K562 (cell line): Measurements from ENCODE around the gene CHST2. TPM values are rescaled to one million over a fixed set of nuclear protein-coding genes. Genes with fewer than 3 reads are reported as not detected.

Source experiments
- ATAC-seq: fragments of 200-7000 bp; cut with Tn5 transposase; 3 replicates; pipeline ENCODE4 v1.9.1; 2020; ENCODE audit warnings: moderate library complexity
- BruUV-seq: library from RNA; stranded (reverse); fragments of 400-500 nt; replicated peaks from 2 replicates; lab custom pipeline; 2021; lab: Mats Ljungman, UMichigan
- CTCF ChIA-PET: fragments of 300-600 bp; formaldehyde crosslinking; extraction: SDS; loops from one replicate; lab custom pipeline; 2021; ENCODE audit warnings: low intra/inter-chr PET ratio; lab: Yijun Ruan, JAX
- POLR2A ChIA-PET: fragments of 300-600, 350-650 bp; sonication (Branson Sonifier 250); formaldehyde crosslinking; extraction: SDS; loops from one replicate; lab custom pipeline; 2021; ENCODE audit warnings: antibody characterized with exemption, inconsistent platforms; lab: Yijun Ruan, JAX
- DNase-seq, 4 experiments: peaks; one replicate each; pipeline versions ENCODE4 v3.0.0 to v3.0.0-alpha.2; 2011 to 2018; ENCODE audit warnings: low spot score in 3 of 4, mixed read lengths in 3 of 4; ENCODE audit errors: extremely low read depth in 1 of 4
- FAIRE-seq: peaks from 2 replicates; lab custom pipeline; 2011; peaks lifted over from hg19 to GRCh38; lab: Jason Lieb, UNC
- H2AFZ ChIP-seq: 2 replicates; pipeline ENCODE4 v1.6.0; 2011; ENCODE audit warnings: low read depth, low read length, control low read depth, inconsistent platforms
- H3K27ac ChIP-seq: fragments of 200-600 bp; 3 replicates; pipeline ENCODE4 v1.8.0; 2011; ENCODE audit warnings: low read depth, mild to moderate bottlenecking, control low read depth, inconsistent platforms, low read length, moderate library complexity, mixed read lengths; ENCODE audit errors: extremely low read depth
- H3K27me3 ChIP-seq, 2 experiments: fragments of 300-600 bp in 1 of 2; 2 replicates in 1 of 2; 3 replicates in 1 of 2; pipeline versions ENCODE4 v1.6.0 to v1.8.0; 2011; ENCODE audit warnings: inconsistent platforms in 2 of 2, low read length in 2 of 2, mild to moderate bottlenecking in 1 of 2, mixed read lengths in 1 of 2, moderate library complexity in 1 of 2; ENCODE audit not compliant: control insufficient read depth in 2 of 2, insufficient read depth in 2 of 2
- H3K36me3 ChIP-seq: fragments of 300-600 bp; 3 replicates; pipeline ENCODE4 v1.8.0; 2011; ENCODE audit warnings: mild to moderate bottlenecking, low read length, inconsistent platforms; ENCODE audit not compliant: control insufficient read depth, insufficient read depth
- H3K4me1 ChIP-seq, 2 experiments: fragments of 200-600 bp in 1 of 2; replicated peaks in 1 of 2; 2 replicates in 1 of 2; 3 replicates in 1 of 2; pipeline versions ENCODE4 v1.5.1 to v1.8.0; 2011; ENCODE audit warnings: inconsistent platforms in 2 of 2, low read length in 2 of 2, mild to moderate bottlenecking in 1 of 2, mixed read lengths in 1 of 2, moderate library complexity in 1 of 2; ENCODE audit not compliant: control insufficient read depth in 2 of 2, insufficient read depth in 2 of 2
- H3K4me2 ChIP-seq: 2 replicates; pipeline ENCODE4 v1.6.1; 2011; ENCODE audit warnings: low read length, control low read depth, inconsistent platforms, mixed read lengths; ENCODE audit not compliant: insufficient read depth
- H3K4me3 ChIP-seq: fragments of 200-600 bp; sonication (generic), shearing (Covaris generic); 2 replicates; pipeline ENCODE4 v1.5.1; 2016; ENCODE audit warnings: control low read depth, inconsistent platforms
- H3K79me2 ChIP-seq: fragments of 200-600 bp; 3 replicates; pipeline ENCODE4 v1.8.0; 2011; ENCODE audit warnings: low read length, inconsistent platforms; ENCODE audit not compliant: control insufficient read depth, insufficient read depth
- H3K9ac ChIP-seq, 2 experiments: 2 replicates each; pipeline versions ENCODE4 v1.6.0 to v1.6.1; 2011; ENCODE audit warnings: low read depth in 2 of 2, low read length in 2 of 2, control low read depth in 1 of 2, inconsistent platforms in 1 of 2, mild to moderate bottlenecking in 1 of 2, mixed read lengths in 1 of 2; ENCODE audit not compliant: insufficient read depth in 1 of 2
- H3K9me1 ChIP-seq: one replicate; pipeline ENCODE4 v1.6.0; 2011; ENCODE audit warnings: inconsistent platforms, mild to moderate bottlenecking, low read length, moderate library complexity; ENCODE audit not compliant: control insufficient read depth, insufficient read depth
- H3K9me3 ChIP-seq: replicated peaks from 2 replicates; pipeline ENCODE4 v1.5.1; 2011; ENCODE audit warnings: low read depth, low read length, inconsistent platforms; ENCODE audit not compliant: control insufficient read depth, insufficient read depth
- H4K20me1 ChIP-seq: replicated peaks from 2 replicates; pipeline ENCODE4 v1.6.1; 2011; ENCODE audit warnings: low read length, inconsistent platforms, mixed read lengths; ENCODE audit not compliant: control insufficient read depth, insufficient read depth
- BDP1 ChIP-seq: IDR thresholded peaks from 3 replicates; pipeline ENCODE4 v1.6.1; 2011; ENCODE audit not compliant: insufficient read length, insufficient read depth
- CBFA2T3 ChIP-seq: fragments of 450-650 bp; IDR thresholded peaks from 2 replicates; pipeline ENCODE4 v1.6.1; 2017
- RFX1 ChIP-seq: fragments of 450-650 bp; IDR thresholded peaks from 2 replicates; pipeline ENCODE4 v1.6.1; 2016; ENCODE audit warnings: mild to moderate bottlenecking, moderate library complexity
- SIN3B ChIP-seq: fragments of 450-650 bp; IDR thresholded peaks from 2 replicates; pipeline ENCODE4 v1.6.1; 2017; ENCODE audit warnings: low read depth, mild to moderate bottlenecking, moderate library complexity
- SRF ChIP-seq, 2 experiments: fragments of 250-450, 450-650 bp in 1 of 2; sonication (Bioruptor Pico) in 1 of 2; sonication (generic) in 1 of 2; formaldehyde crosslinking; IDR thresholded peaks; 2 replicates each; pipeline versions ENCODE4 v1.5.0 to v1.5.1; 2020 to 2022; ENCODE audit warnings: mild to moderate bottlenecking in 1 of 2, missing genetic modification reagents in 1 of 2
- TAL1 ChIP-seq: fragments of 450-650 bp; IDR thresholded peaks from 2 replicates; pipeline ENCODE4 v1.6.1; 2016; ENCODE audit warnings: mild to moderate bottlenecking
- TEAD4 ChIP-seq, 2 experiments: sonication (generic) in 1 of 2; formaldehyde crosslinking in 1 of 2; IDR thresholded peaks; 2 replicates each; pipeline versions ENCODE4 v1.6.1 to v1.8.0; 2012 to 2022; ENCODE audit warnings: borderline replicate concordance in 1 of 2, inconsistent platforms in 1 of 2, low read length in 1 of 2, mild to moderate bottlenecking in 1 of 2, missing genetic modification reagents in 1 of 2
- ZBTB12 ChIP-seq: fragments of 250-450 bp; sonication (Bioruptor Pico); IDR thresholded peaks from 2 replicates; pipeline ENCODE4 v1.4.0; 2020
- ZNF140 ChIP-seq: fragments of 250-450 bp; sonication (Bioruptor Pico); IDR thresholded peaks from 2 replicates; pipeline ENCODE4 v1.8.0; 2021; ENCODE audit warnings: moderate library complexity, mild to moderate bottlenecking, inconsistent platforms
- ZNF79 ChIP-seq: fragments of 250-450 bp; sonication (Bioruptor Pico); IDR thresholded peaks from 2 replicates; pipeline ENCODE4 v1.4.0; 2020; ENCODE audit warnings: low read depth, mild to moderate bottlenecking, moderate library complexity
- WGBS: fragments of 100-300 bp; shearing (Covaris generic); methylation state at CpG from one replicate; pipeline ENCODE4 v1.1.6; 2016; ENCODE audit warnings: low coverage, mixed read lengths; ENCODE audit not compliant: insufficient coverage; ENCODE audit errors: missing lambda C conversion rate; 5-methylcytosine and 5-hydroxymethylcytosine counted together
- in situ Hi-C: fragments of 300-500 bp; cut with MboI; formaldehyde crosslinking; loops from 4 replicates; pipeline ENCODE4 v1.15.0; 2018; ENCODE audit warnings: inconsistent platforms, mixed read lengths
- intact Hi-C: fragments of 100-400 bp; cut with micrococcal nuclease; formaldehyde crosslinking; loops from 2 replicates; pipeline ENCODE4 v1.14.2; 2022
- polyA plus RNA-seq, 8 experiments: library from polyadenylated mRNA; depleted of rRNA in 4 of 8; stranded (reverse) in 5 of 8; unstranded in 3 of 8; fragments of >200 nt; fragmentation: Nextera tagmentation in 2 of 8; fragmentation: Illumina TruSeq in 1 of 8; extraction: Ambion mirVana in 2 of 8; extraction: Trizol in 1 of 8; gene quantifications; 2 replicates each; pipeline versions ENCODE4 v1.2.1 to v1.2.3, GENCODE V29; 2011 to 2014; ENCODE audit warnings: inconsistent platforms in 1 of 8, missing spikeins in 1 of 8
- total RNA-seq, 7 experiments: library from RNA; depleted of rRNA in 6 of 7; stranded (reverse); fragments of >200 nt in 6 of 7; fragmentation: Illumina TruSeq in 2 of 7; extraction: Trizol in 2 of 7; gene quantifications; 2 replicates each; pipeline versions ENCODE4 v1.2.1 to v1.2.3, GENCODE V29; 2011 to 2021; ENCODE audit warnings: low replicate concordance in 1 of 7
- TF ChIP-seq, protein P1 (sequence below), 3 experiments: IDR thresholded peaks in 2 of 3; conservative IDR thresholded peaks in 1 of 3; 2 replicates each; pipeline ENCODE4 v1.5.1; 2011 to 2012; ENCODE audit warnings: low read length in 3 of 3, mild to moderate bottlenecking in 3 of 3, control low read depth in 2 of 3, improper control_type of control experiment in 1 of 3, inconsistent platforms in 1 of 3, low read depth in 1 of 3, mixed read lengths in 1 of 3, moderate library complexity in 1 of 3; ENCODE audit not compliant: insufficient read depth in 2 of 3

CHST2 gene
- total and polyA plus RNA-seq, 9 of the 15 experiments (the other 6 are each of a cell fraction or from before 2014, with no cell fraction given): 3.4 to 60.3 (median 13.9) TPM

DNA sequence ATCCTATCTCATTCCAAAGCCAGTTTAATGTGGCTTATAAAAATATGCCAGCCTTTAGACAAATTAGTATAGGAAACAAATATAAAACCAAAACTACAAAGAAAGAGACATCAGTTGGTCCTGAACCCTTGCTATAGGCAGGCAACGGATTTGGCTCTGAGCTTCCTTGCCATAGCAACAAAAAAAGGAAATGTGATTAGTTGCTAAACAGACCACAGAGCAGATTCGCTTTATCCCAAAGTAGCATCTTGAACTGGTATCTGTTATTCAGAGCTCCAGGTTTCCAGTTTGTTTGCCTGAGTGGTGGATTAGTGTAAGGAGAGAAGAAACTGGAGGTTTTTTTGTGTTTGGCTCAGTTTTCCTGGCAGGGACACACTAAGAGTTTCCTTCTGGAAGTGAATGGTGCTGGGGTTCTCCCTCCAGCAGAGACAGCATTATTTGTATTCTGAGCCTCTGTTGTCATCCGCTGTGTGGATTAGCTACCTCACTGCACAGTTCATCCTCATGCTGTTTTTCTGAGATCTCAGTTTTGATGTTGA, 44.1 kb downstream of the CHST2 start:
- WGBS: 58% methylated on average over 3 of the region's 3 CpGs
- Histone ChIP-seq H3K79me2 (no peaks in the 10 kb centered on the region), H3K4me2 (no peak overlapping the region), H3K27me3 (no peaks in the 10 kb centered on the region), H3K9me3 (no peaks in the 10 kb centered on the region), H3K36me3 (no peaks in the 10 kb centered on the region), H2AFZ (peak overlapping the region; percentile 17; the same call in 1 of the 2 replicates), H3K9me1 (no peaks in the 10 kb centered on the region), H3K27ac (no peak overlapping the region), H3K4me3 (no peak overlapping the region), H3K4me1 (peaks cover 1 to 28% of the 10 kb centered on the region in 2 experiments; a peak in 4 of 5 replicates), H3K9ac (no peak overlapping the region), H4K20me1 (no peaks in the 10 kb centered on the region)
- no peak for TF ChIP-seq BDP1
- TF ChIP-seq, protein P1, sequence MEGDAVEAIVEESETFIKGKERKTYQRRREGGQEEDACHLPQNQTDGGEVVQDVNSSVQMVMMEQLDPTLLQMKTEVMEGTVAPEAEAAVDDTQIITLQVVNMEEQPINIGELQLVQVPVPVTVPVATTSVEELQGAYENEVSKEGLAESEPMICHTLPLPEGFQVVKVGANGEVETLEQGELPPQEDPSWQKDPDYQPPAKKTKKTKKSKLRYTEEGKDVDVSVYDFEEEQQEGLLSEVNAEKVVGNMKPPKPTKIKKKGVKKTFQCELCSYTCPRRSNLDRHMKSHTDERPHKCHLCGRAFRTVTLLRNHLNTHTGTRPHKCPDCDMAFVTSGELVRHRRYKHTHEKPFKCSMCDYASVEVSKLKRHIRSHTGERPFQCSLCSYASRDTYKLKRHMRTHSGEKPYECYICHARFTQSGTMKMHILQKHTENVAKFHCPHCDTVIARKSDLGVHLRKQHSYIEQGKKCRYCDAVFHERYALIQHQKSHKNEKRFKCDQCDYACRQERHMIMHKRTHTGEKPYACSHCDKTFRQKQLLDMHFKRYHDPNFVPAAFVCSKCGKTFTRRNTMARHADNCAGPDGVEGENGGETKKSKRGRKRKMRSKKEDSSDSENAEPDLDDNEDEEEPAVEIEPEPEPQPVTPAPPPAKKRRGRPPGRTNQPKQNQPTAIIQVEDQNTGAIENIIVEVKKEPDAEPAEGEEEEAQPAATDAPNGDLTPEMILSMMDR (IDR thresholded peaks at IDR 0.05 in 2 of 3, conservative IDR thresholded peaks at IDR 0.05 in 1 of 3; ENCODE audit: insufficient read depth in 2 of 3, low read depth in 1 of 3, low read length in 3 of 3): no peak
- no peak for TF ChIP-seq SIN3B
- no peak for TF ChIP-seq ZBTB12 (CRISPR knock-in tag)
- TF ChIP-seq ZNF79 (CRISPR knock-in tag): no peak
- peak; percentile 45; the same call in 1 of the 2 replicates for TF ChIP-seq TEAD4 (IDR thresholded peaks at IDR 0.05; ENCODE audit: low read length)
- TF ChIP-seq TEAD4 (CRISPR knock-in tag; IDR thresholded peaks at IDR 0.05; ENCODE audit: borderline replicate concordance): no peak
- TF ChIP-seq TAL1: 0 out of 2 replicates have a peak, but pooled peaks have one; percentile 16
- TF ChIP-seq RFX1: peak; percentile 59
- TF ChIP-seq SRF (CRISPR knock-in tag; IDR thresholded peaks at IDR 0.05): no peak
- peak; percentile 21; the same call in 1 of the 2 replicates for TF ChIP-seq CBFA2T3
- TF ChIP-seq ZNF140 (CRISPR knock-in tag): no peak
- ChIA-PET POLR2A (interaction anchor here (0.6 to 1.2 kb wide), 2 partner anchors 9 to 184 kb away, joined by 3 read pairs; no protein-coding TSS in a partner anchor), CTCF (no interaction called here)
- intact Hi-C loops: no loop called here
- in situ Hi-C loops: no loop called here
- DNase-seq (no peak), FAIRE-seq (peak; percentile 48), ATAC-seq (no peak)
- no TSS peak for BruUV-seq
